ENCODE data around the gene GJB6.

The GJB6 gene

GRCh38 chr13:20222553-20222952, 9.6 kb downstream of the GJB6 start:
- no peak for DNase-seq

GRCh38 chr13:20221772-20222171, 10.3 kb downstream of the GJB6 start:
- no peak for DNase-seq

GRCh38 chr13:20219577-20219976, 12.5 kb downstream of the GJB6 start:
- DNase-seq, result no peak

GRCh38 chr13:20217168-20217567, 15.0 kb downstream of the GJB6 start:
- DNase-seq, result no peak

GRCh38 chr13:20209948-20210347, 22.2 kb downstream of the GJB6 start:
- DNase-seq, result no peak

GRCh38 chr13:20206698-20207235, 25.4 kb downstream of the GJB6 start:
- no peak for DNase-seq

- no peak for DNase-seq
These were observed 25.9 kb downstream of the GJB6 start for GRCh38 chr13:20206065-20206697.

- no peak for DNase-seq
These were observed 33.3 kb downstream of the GJB6 start for GRCh38 chr13:20198781-20199180.

GRCh38 chr13:20197361-20197834, 34.7 kb downstream of the GJB6 start:
- no peak for DNase-seq

- DNase-seq, result no peak
These were observed 36.3 kb downstream of the GJB6 start for GRCh38 chr13:20195801-20196200.

GRCh38 chr13:20193907-20194631, 38.0 kb downstream of the GJB6 start:
- DNase-seq, result no peak

GRCh38 chr13:20193162-20193906, 38.8 kb downstream of the GJB6 start:
- DNase-seq, result no peak

- no peak for DNase-seq
These were observed 39.3 kb downstream of the GJB6 start, which contains the start of gene GJB2 for GRCh38 chr13:20192836-20193161. Gene GJB2, minus strand, starts transcription at chr13:20192938. Its CDS starts 3,357 bp downstream, at chr13:20189581.

- DNase-seq, result no peak
These were observed 39.8 kb downstream of the GJB6 start for GRCh38 chr13:20192158-20192835.

- DNase-seq, result no peak
These were observed 40.6 kb downstream of the GJB6 start for GRCh38 chr13:20191311-20192157.

GRCh38 chr13:20190481-20191310, 41.4 kb downstream of the GJB6 start:
- DNase-seq, result no peak

- DNase-seq, result no peak
These were observed 42.0 kb downstream of the GJB6 start for GRCh38 chr13:20190076-20190475.

GRCh38 chr13:20188667-20189553, 43.2 kb downstream of the GJB6 start:
- DNase-seq, result no peak

GRCh38 chr13:20186771-20187170, 45.3 kb downstream of the GJB6 start:
- no peak for DNase-seq

Data from activated gamma-delta T cell (primary cell).